ENCODE results near the gene CPE. TPM values are rescaled to one million over a fixed set of nuclear protein-coding genes. Genes with fewer than 3 reads are reported as not detected.

The CPE gene
- total RNA-seq, 1 experiment from 2014 or later: 29.3 TPM

- RAD21 ChIA-PET (ENCODE audit: low non-redundant PET in 1 of 2, low total read pairs in 2 of 2, uncharacterized antibody in 2 of 2, unreplicated experiment in 2 of 2): interaction anchor here in 1 of 2 experiments (0.8 kb wide), 1 partner anchor 215 kb away, joined by 4 read pairs; no protein-coding TSS in a partner anchor
- no peaks in the 10 kb centered on the region for H3K79me2 ChIP-seq (ENCODE audit: insufficient read depth, low read length)
- no peaks in the 10 kb centered on the region for H3K27me3 ChIP-seq (ENCODE audit: insufficient read depth, low read length)
- no peaks in the 10 kb centered on the region for H4K20me1 ChIP-seq (ENCODE audit: insufficient read depth)
- H3K27ac ChIP-seq (ENCODE audit: low read depth, low read length): no peak overlapping the region
- H3K36me3 ChIP-seq (ENCODE audit: control insufficient read depth in 1 of 2, insufficient read depth in 2 of 2, low read length in 2 of 2): peaks cover 4 to 13% of the 10 kb centered on the region in 2 experiments; a peak in 3 of 4 replicates
- DNase-seq (ENCODE audit: low read depth, low spot score) (no peak), ATAC-seq (no peak)
- H3K9me2 ChIP-seq (ENCODE audit: insufficient read depth): no peaks in the 10 kb centered on the region
- no peaks in the 10 kb centered on the region for H3K4me1 ChIP-seq (ENCODE audit: control insufficient read depth in 1 of 2, insufficient read depth in 2 of 2, low read length in 2 of 2)
- no peak overlapping the region for H3K9ac ChIP-seq (ENCODE audit: low read length)
- POLR2A ChIA-PET: no interaction called here
- H3K4me2 ChIP-seq (ENCODE audit: low read length): no peak overlapping the region
- TF ChIP-seq RAD21 (IDR thresholded peaks at IDR 0.05; ENCODE audit: low read depth) (peak; percentile 23; the same call in 1 of the 2 replicates), ZNF274 (IDR thresholded peaks at IDR 0.05; ENCODE audit: low read depth, low read length) (no peak)
- CTCF ChIA-PET: interaction anchor here (0.7 to 5.0 kb wide), 4 partner anchors 10 to 233 kb away, joined by 3 to 28 read pairs (median 8); partner anchors contain the start of gene TMEM192
- no TSS peak for BruUV-seq (replicated peaks)
- no peak overlapping the region for H2AFZ ChIP-seq (ENCODE audit: low read depth, low read length, poor library complexity, severe bottlenecking)
- no peaks in the 10 kb centered on the region for H3K9me3 ChIP-seq (ENCODE audit: control insufficient read depth in 1 of 2, insufficient read depth in 1 of 2, low read depth in 1 of 2, low read length in 2 of 2)
- intact Hi-C loops (cut with micrococcal nuclease): no loop called here
- H3K4me3 ChIP-seq (replicated peaks in 1 of 2; ENCODE audit: low read depth in 1 of 2, low read length in 2 of 2): no peak overlapping the region
Observed at GRCh38 chr4:165345666-165346417, 33.0 kb upstream of the CPE start.

- ChIA-PET POLR2A (no interaction called here), RAD21 (ENCODE audit: low non-redundant PET in 1 of 2, low total read pairs in 2 of 2, uncharacterized antibody in 2 of 2, unreplicated experiment in 2 of 2) (no interaction called here), CTCF (interaction anchor here (1.2 kb wide), 1 partner anchor 217 kb away, joined by 3 read pairs; no protein-coding TSS in a partner anchor)
- no peak for TF ChIP-seq YY1 (IDR thresholded peaks at IDR 0.05; ENCODE audit: extremely low read depth, insufficient replicate concordance, low read depth, low read length)
- TF ChIP-seq, protein P1, sequence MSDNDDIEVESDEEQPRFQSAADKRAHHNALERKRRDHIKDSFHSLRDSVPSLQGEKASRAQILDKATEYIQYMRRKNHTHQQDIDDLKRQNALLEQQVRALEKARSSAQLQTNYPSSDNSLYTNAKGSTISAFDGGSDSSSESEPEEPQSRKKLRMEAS (IDR thresholded peaks at IDR 0.05): no peak
- TF ChIP-seq RAD21 (IDR thresholded peaks at IDR 0.05; ENCODE audit: low read depth): no peak
- no peak for TF ChIP-seq FOSL1 (IDR thresholded peaks at IDR 0.05; ENCODE audit: low read depth)
- H3K4me1 ChIP-seq (ENCODE audit: control insufficient read depth in 1 of 2, insufficient read depth in 2 of 2, low read length in 2 of 2): no peaks in the 10 kb centered on the region; a peak in 1 of 4 replicates
- no peak overlapping the region for H3K27ac ChIP-seq (ENCODE audit: low read depth, low read length)
- intact Hi-C loops (cut with micrococcal nuclease): no loop called here
- no peaks in the 10 kb centered on the region for H3K27me3 ChIP-seq (ENCODE audit: insufficient read depth, low read length)
- no peaks in the 10 kb centered on the region for H3K36me3 ChIP-seq (ENCODE audit: control insufficient read depth in 1 of 2, insufficient read depth in 2 of 2, low read length in 2 of 2)
- no peak overlapping the region for H3K4me2 ChIP-seq (ENCODE audit: low read length)
- no peaks in the 10 kb centered on the region for H4K20me1 ChIP-seq (ENCODE audit: insufficient read depth)
- H3K4me3 ChIP-seq (replicated peaks in 1 of 2; ENCODE audit: low read depth in 1 of 2, low read length in 2 of 2): no peak overlapping the region
- ATAC-seq (no peak), DNase-seq (ENCODE audit: low read depth, low spot score) (no peak)
- no TSS peak for BruUV-seq (replicated peaks)
- no peaks in the 10 kb centered on the region for H3K79me2 ChIP-seq (ENCODE audit: insufficient read depth, low read length)
- H3K9me2 ChIP-seq (ENCODE audit: insufficient read depth): no peaks in the 10 kb centered on the region
- H3K9me3 ChIP-seq (ENCODE audit: control insufficient read depth in 1 of 2, insufficient read depth in 1 of 2, low read depth in 1 of 2, low read length in 2 of 2): no peaks in the 10 kb centered on the region
- H3K9ac ChIP-seq (ENCODE audit: low read length): no peak overlapping the region
- no peak overlapping the region for H2AFZ ChIP-seq (ENCODE audit: low read depth, low read length, poor library complexity, severe bottlenecking)
Observed at GRCh38 chr4:165347647-165348569, 30.9 kb upstream of the CPE start.

Data from HCT116 (cell line).